Hepatocyte (in vitro differentiated cells): Measurements from ENCODE around the gene CD160.
"Not testable (repeated sequence)": the region's sequence is repeated elsewhere in the genome, so short reads cannot be mapped to it uniquely, and the experiment has no call there.

Source experiments
- EZH2 ChIP-seq: fragments of 200-600 bp; sonication (generic); IDR thresholded peaks from 2 replicates; pipeline ENCODE4 v1.6.1; 2016; ENCODE audit warnings: antibody characterized with exemption, mild to moderate bottlenecking, borderline replicate concordance
- EZH2phosphoT487 ChIP-seq: fragments of 200-600 bp; sonication (generic); IDR thresholded peaks from one replicate; pipeline ENCODE4 v1.6.1; 2018; ENCODE audit warnings: antibody characterized with exemption, mild to moderate bottlenecking, low read depth, moderate library complexity; ENCODE audit not compliant: unreplicated experiment, severe bottlenecking
- TF ChIP-seq, protein P1 (sequence below): fragments of 200-600 bp; sonication (generic); IDR thresholded peaks from 2 replicates; pipeline ENCODE4 v1.5.1; 2016; ENCODE audit warnings: antibody characterized with exemption, mild to moderate bottlenecking; ENCODE audit not compliant: poor library complexity

DNA sequence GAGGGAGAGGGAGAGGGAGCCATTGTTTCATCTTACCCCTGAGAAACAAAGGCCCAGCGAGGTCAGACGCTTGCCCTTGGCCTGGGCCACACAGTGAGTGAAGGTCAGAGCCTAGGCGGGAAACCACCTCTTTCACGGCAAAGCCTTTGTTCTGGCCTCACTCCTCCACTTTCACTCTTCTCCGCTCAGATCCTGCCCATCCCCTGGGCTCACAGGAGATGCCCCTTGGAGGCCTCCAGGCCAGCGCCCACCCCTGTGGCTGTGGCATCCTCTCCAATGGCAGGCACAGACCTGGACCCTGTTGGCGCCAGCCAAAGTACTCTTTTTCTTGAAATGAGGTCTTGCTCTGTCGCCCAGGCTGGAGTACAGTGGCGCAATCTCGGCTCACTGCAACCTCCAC is 48.7 kb downstream of the CD160 start:
- TF ChIP-seq, protein P1, sequence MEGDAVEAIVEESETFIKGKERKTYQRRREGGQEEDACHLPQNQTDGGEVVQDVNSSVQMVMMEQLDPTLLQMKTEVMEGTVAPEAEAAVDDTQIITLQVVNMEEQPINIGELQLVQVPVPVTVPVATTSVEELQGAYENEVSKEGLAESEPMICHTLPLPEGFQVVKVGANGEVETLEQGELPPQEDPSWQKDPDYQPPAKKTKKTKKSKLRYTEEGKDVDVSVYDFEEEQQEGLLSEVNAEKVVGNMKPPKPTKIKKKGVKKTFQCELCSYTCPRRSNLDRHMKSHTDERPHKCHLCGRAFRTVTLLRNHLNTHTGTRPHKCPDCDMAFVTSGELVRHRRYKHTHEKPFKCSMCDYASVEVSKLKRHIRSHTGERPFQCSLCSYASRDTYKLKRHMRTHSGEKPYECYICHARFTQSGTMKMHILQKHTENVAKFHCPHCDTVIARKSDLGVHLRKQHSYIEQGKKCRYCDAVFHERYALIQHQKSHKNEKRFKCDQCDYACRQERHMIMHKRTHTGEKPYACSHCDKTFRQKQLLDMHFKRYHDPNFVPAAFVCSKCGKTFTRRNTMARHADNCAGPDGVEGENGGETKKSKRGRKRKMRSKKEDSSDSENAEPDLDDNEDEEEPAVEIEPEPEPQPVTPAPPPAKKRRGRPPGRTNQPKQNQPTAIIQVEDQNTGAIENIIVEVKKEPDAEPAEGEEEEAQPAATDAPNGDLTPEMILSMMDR: not testable (repeated sequence)
- not testable (repeated sequence) for TF ChIP-seq EZH2phosphoT487, EZH2
